Muscle of leg (tissue), 11 donors: ENCODE results near the gene SKIL. TPM values are rescaled to one million over a fixed set of nuclear protein-coding genes. Genes with fewer than 3 reads are reported as not detected.

Experiments used
- DNase-seq: peaks from one replicate; pipeline ENCODE4 v3.0.0; 2013
- H3K27ac ChIP-seq: one replicate; pipeline ENCODE4 v1.5.1; 2013; ENCODE audit warnings: mild to moderate bottlenecking, low read length, control low read depth
- H3K27me3 ChIP-seq: one replicate; pipeline ENCODE4 v1.6.1; 2013; ENCODE audit warnings: low read length; ENCODE audit not compliant: control insufficient read depth, insufficient read depth
- H3K36me3 ChIP-seq: one replicate; pipeline ENCODE4 v1.6.1; 2013; ENCODE audit warnings: low read length; ENCODE audit not compliant: control insufficient read depth, insufficient read depth
- H3K4me1 ChIP-seq: one replicate; pipeline ENCODE4 v1.6.1; 2013; ENCODE audit warnings: low read length; ENCODE audit not compliant: control insufficient read depth, insufficient read depth
- H3K4me3 ChIP-seq: one replicate; pipeline ENCODE4 v1.5.1; 2013; ENCODE audit warnings: low read length, control low read depth
- H3K9me3 ChIP-seq: replicated peaks from 2 replicates; pipeline ENCODE4 v1.6.1; 2013; ENCODE audit warnings: low read depth, low read length; ENCODE audit not compliant: control insufficient read depth
- WGBS: methylation state at CpG from one replicate; pipeline ENCODE4 v1.1.5; 2013; ENCODE audit warnings: missing lambda C conversion rate; ENCODE audit not compliant: insufficient coverage; 5-methylcytosine and 5-hydroxymethylcytosine counted together
- polyA plus RNA-seq, 8 donors: library from polyadenylated mRNA; unstranded; fragments of 120-200 nt; gene quantifications; one replicate each; pipeline versions ENCODE4 v1.2.1 to v1.2.3, GENCODE V29; 2013; ENCODE audit warnings: inconsistent platforms in 1 of 8, low replicate concordance in 1 of 8; ENCODE audit not compliant: insufficient read length in 8 of 8, insufficient read depth in 1 of 8
- total RNA-seq: library from RNA; stranded (reverse); fragments of 120-200 nt; gene quantifications from one replicate; pipeline ENCODE4 v1.2.4, GENCODE V29; 2013

SKIL gene
- total and polyA plus RNA-seq, 9 donors = 15.3 to 41.6 (median 20.9) TPM

DNA sequence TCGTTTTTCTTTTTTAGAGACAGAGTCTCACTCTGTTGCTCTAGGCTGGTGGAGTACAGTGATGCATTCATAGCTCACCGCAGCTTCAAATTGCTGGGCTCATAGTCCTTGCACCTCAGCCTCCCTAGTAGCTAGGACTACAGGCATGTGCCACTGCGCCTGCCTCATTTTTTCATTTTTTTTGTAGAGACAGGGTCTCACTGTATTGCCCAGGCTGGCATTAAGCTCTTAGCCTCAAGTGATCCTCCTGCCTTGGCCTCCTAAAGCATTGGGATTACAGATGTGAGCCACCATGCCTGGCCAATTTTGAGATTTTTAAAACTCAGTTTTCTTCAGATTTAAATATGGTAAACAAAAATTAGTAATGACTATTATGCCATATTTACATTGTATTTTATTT is 29.0 kb downstream of the SKIL start:
- H3K36me3 ChIP-seq = peaks cover 30% of the 10 kb centered on the region
- peaks cover 2% of the 10 kb centered on the region for H3K9me3 ChIP-seq
- no peaks in the 10 kb centered on the region for H3K27me3 ChIP-seq
- no peak overlapping the region for H3K4me3 ChIP-seq
- H3K27ac ChIP-seq = no peak overlapping the region
- 100% methylated on average over 2 of the region's 3 CpGs for WGBS
- no peak for DNase-seq
- no peaks in the 10 kb centered on the region for H3K4me1 ChIP-seq

DNA sequence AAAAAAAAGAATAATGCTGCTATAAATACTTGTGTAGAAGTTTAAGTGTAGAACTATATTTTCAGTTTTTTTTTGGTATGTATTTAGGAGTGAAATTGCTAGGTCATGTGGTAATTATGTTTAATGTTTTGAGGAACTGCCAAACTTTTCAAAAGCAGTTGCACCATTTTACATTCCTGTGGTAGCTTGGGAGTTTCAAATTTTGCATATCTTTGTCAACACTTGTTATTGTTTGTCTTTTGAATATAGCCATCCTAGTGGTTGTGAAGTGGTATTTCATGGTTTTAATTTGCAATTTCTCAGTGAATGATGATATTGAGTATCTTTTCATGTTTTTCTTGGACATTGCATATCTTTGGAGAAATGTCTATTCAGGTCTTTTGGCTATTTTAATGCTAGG is 30.4 kb downstream of the SKIL start:
- Histone ChIP-seq H3K4me1 (no peaks in the 10 kb centered on the region), H3K4me3 (no peak overlapping the region), H3K27me3 (no peaks in the 10 kb centered on the region), H3K27ac (no peak overlapping the region), H3K36me3 (peaks cover 27% of the 10 kb centered on the region), H3K9me3 (peaks cover 2% of the 10 kb centered on the region)
- DNase-seq = no peak

DNA sequence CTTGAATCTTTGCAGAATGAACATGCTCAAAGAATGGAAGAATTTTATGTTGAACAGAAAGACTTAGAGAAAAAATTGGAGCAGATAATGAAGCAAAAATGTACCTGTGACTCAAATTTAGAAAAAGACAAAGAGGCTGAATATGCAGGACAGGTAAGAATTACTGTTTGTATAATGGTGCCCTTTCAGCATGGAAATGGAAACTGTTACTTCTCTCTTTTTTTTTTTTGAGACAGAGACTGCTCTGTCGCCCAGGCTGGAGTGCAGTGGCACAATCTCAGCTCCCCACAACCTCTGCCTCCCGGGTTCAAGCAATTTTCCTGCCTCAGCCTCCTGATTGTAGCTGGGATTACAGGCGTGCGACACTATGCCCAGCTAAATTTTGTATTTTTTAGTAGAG is 33.6 kb downstream of the SKIL start:
- no peaks in the 10 kb centered on the region for H3K4me1 ChIP-seq
- H3K27ac ChIP-seq = no peak overlapping the region
- DNase-seq = no peak
- H3K4me3 ChIP-seq = no peak overlapping the region
- whole genome bisulfite sequencing = 40% methylated on average over 1 of the region's 4 CpGs
- no peaks in the 10 kb centered on the region for H3K27me3 ChIP-seq
- H3K9me3 ChIP-seq = peaks cover 2% of the 10 kb centered on the region
- H3K36me3 ChIP-seq = peaks cover 19% of the 10 kb centered on the region

DNA sequence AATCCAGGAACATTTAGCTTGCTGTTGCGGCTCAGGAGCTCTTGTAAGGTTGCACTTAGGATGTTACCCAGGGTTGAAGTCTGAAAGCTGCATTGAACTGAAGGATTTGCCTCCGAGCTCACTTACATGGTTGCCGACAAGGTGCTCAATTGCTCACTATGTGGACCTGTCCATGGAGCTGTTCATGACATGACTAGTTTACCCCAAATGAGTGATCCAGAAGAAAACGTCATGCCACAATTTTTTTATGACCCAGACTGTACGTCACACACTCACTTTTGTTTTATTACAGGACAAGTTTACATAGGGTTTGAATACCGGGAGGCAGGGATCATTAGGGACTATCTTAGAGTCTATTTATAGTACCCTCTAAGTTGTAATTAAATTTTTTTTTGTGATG is 40.2 kb downstream of the SKIL start:
- Histone ChIP-seq H3K27me3 (no peaks in the 10 kb centered on the region), H3K9me3 (no peaks in the 10 kb centered on the region), H3K4me3 (no peak overlapping the region), H3K27ac (no peak overlapping the region), H3K36me3 (peaks cover 4% of the 10 kb centered on the region), H3K4me1 (no peaks in the 10 kb centered on the region)
- no peak for DNase-seq
- WGBS = 100% methylated on average over 3 of the region's 6 CpGs

DNA sequence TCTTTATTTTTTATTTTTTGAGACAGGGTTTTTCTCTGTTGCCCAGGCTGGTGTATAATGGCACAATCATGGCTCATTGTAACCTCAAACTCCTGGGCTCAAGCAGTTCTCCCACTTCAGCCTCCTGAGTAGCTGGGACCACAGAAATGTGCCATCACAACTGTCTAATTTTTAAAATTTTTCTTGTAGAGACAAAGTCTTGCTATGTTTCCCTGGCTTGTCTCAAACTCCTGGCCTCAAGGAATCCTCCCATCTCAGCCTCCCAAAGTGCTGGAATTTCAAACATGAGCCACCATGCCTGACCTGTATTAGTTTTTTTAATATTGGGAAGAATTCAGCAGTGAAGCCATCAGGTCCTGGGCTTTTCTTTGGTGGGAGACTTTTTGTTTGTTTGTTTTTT is 47.6 kb downstream of the SKIL start:
- H3K4me1 ChIP-seq = no peaks in the 10 kb centered on the region
- no peaks in the 10 kb centered on the region for H3K27me3 ChIP-seq
- H3K4me3 ChIP-seq = no peak overlapping the region
- H3K27ac ChIP-seq = no peak overlapping the region
- no peaks in the 10 kb centered on the region for H3K9me3 ChIP-seq
- DNase-seq = no peak
- no peaks in the 10 kb centered on the region for H3K36me3 ChIP-seq

DNA sequence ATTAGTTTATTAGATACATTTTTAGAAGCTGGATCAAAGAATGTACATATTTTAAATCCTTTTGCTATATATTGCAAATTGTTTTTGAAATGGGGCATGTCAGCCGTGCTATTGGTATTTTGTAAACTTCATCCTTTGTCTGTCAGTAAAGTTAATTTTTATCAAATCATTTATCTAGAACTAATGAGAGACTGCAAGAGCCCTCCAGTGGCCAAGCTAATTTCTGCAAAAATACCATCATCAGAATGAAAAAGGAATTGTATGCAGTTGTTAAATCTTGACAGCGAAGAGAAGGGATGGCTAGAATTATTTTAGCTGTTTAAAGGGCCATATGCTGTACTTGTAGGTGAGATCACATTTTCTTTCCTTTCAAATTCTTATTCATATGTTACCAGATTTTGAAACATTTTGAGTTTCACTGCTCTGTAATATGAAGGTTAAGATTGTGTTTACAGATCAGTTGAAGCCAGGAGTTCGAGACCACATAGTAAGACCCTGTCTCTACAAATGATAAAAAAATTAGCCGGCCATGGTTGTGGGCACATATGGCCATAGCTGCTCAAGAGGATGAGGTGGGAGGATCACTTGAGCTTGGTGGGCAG is 53.0 kb downstream of the SKIL start:
- Histone ChIP-seq H3K27ac (no peak overlapping the region), H3K4me1 (no peaks in the 10 kb centered on the region), H3K36me3 (no peaks in the 10 kb centered on the region), H3K27me3 (peaks cover 2% of the 10 kb centered on the region), H3K9me3 (no peaks in the 10 kb centered on the region), H3K4me3 (no peak overlapping the region)
- DNase-seq = peak; percentile 49
- 60% methylated on average over 1 of the region's 4 CpGs for WGBS

DNA sequence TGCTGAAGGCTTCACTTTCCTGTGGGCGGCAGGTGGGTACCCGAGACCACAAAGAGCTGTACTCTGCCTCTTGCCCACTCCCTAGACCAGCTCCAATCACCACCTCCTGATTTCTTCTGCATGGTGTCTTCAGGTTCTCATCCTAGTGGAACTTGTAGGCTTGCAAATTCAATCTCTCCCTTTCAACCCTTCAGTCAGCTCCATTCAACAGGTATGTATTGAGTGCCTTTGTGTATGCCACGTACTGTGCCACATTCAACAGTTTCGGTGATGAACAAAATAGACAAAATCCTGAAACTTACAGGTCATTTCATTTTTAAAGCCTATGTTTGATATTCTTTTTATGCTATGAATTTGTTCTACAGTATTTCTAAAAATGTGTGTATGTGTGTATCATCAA is 55.8 kb downstream of the SKIL start:
- Histone ChIP-seq H3K36me3 (no peaks in the 10 kb centered on the region), H3K27ac (no peak overlapping the region), H3K27me3 (peaks cover 13% of the 10 kb centered on the region), H3K9me3 (no peaks in the 10 kb centered on the region), H3K4me1 (peaks cover under 1% of the 10 kb centered on the region), H3K4me3 (no peak overlapping the region)
- no peak for DNase-seq
- 80% methylated on average over 2 of the region's 4 CpGs for WGBS

DNA sequence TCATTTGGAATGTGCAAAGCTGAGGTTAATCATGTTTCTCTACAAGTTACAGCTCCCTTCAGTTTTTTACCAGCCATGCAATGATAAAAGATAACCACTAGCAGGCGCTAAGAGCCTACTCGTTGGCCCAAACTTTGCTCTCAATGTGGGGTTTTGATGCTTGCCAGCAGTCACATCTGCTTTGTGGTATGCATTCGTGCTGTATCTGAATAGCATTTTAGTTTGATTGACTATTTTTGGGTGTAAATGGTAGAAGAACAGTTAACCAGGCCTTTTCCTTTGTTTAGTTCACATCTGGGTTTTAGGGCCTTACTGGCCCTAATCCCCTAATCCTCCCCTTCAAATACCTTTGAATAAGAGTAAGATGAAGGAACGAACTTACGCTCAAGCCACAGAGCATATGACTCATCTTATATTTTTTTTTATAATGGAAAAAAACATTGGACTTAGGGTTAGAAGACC is 56.7 kb downstream of the SKIL start:
- peaks cover 8% of the 10 kb centered on the region for H3K4me1 ChIP-seq
- WGBS = 0% methylated on average over 1 of the region's 5 CpGs
- DNase-seq = peak; percentile 85
- no peaks in the 10 kb centered on the region for H3K9me3 ChIP-seq
- H3K27me3 ChIP-seq = peaks cover 22% of the 10 kb centered on the region
- H3K4me3 ChIP-seq = no peak overlapping the region
- no peak overlapping the region for H3K27ac ChIP-seq
- no peaks in the 10 kb centered on the region for H3K36me3 ChIP-seq

DNA sequence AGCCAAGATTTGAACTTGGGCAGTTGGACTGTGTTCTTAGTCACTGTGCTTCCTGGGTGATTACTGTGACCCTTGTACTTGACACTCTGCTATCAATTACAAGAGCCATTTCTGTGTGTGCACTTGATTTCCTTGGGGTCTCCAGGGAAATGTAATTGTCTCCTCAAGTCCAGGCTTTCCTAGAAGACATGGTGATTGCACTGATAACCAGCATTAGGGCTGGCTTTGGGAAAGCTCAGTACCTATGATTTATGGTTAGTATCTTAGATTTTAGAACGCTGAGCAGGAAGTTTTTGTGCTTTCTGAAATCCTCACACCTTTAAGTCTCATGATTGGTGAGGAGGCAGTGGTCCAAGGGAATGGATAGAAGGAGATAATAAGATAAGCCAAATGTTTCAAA is 59.6 kb downstream of the SKIL start:
- WGBS = 40% methylated on average over 1 of the region's 1 CpG
- H3K9me3 ChIP-seq = no peaks in the 10 kb centered on the region
- peaks cover 18% of the 10 kb centered on the region for H3K4me1 ChIP-seq
- H3K4me3 ChIP-seq = no peak overlapping the region
- H3K27ac ChIP-seq = no peak overlapping the region
- peaks cover 35% of the 10 kb centered on the region for H3K27me3 ChIP-seq
- H3K36me3 ChIP-seq = no peaks in the 10 kb centered on the region
- DNase-seq = no peak

DNA sequence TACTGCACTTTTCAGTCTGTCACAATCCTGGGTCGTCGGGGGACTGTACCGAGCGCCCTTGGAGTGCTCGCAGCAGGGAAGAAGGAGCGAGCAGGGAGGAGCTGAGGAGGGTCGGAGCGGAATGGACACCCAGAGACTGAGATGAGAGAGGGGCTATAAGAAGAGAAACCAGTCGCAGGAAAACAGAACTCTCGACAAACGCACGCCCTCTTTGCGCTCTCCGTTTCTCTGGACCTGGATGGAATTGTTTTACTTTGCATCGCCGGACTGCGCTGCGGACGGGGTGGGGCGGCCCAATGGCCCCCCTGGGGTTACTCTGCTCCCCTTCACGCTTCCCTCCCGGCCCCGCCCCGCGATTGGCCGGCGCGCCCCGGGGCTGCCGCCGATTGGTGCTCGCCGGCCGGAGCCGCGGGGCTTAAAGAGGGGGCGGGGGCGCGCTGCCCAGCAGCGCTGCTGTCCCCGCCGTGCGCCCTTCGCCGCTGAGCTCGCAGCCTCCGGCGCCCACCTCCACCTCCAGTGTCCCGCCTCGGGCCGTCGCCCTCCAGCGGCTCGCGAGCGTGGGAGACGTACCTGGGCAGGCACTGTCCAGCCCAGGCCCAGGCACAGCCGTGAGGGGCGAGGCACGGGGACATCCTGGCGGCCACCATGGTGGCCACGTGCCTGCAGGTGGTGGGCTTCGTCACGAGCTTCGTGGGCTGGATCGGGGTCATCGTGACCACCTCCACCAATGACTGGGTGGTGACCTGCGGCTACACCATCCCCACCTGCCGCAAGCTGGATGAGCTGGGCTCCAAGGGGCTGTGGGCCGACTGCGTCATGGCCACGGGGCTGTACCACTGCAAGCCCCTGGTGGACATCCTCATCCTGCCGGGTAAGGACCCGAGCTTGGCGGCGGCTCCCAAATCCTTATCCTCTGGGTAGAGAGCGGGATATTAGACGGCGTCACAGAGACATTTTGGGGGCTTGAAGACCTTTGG is 61.2 kb downstream of the SKIL start, which contains the start of gene CLDN11:
TSS of gene CLDN11 (plus strand) at position 447 of the 977 bp plus-strand sequence. CDS start at position 646, 199 bp downstream.
- peaks cover 35% of the 10 kb centered on the region for H3K27me3 ChIP-seq
- DNase-seq = peak; percentile 52
- H3K27ac ChIP-seq = no peak within 1 kb of the TSS
- 5% methylated on average over 66 of the region's 79 CpGs for WGBS
- H3K4me3 ChIP-seq = peak within 1 kb of the TSS; percentile 44
- H3K36me3 ChIP-seq = no peaks in the 10 kb centered on the region
- no peaks in the 10 kb centered on the region for H3K9me3 ChIP-seq
- H3K4me1 ChIP-seq = peaks cover 18% of the 10 kb centered on the region
